GM12801 (cell line): ENCODE measurements around the gene RALA.

Experiments
- CTCF ChIP-seq: IDR thresholded peaks from one replicate; pipeline ENCODE4 v1.5.1; 2011; ENCODE audit warnings: control low read depth; ENCODE audit not compliant: insufficient read length; ENCODE audit errors: extremely low read depth

RALA gene

GRCh38 chr7:39605087-39605486, 18.3 kb upstream of the RALA start:
- TF ChIP-seq CTCF = no peak

GRCh38 chr7:39606352-39606751, 17.0 kb upstream of the RALA start:
- TF ChIP-seq CTCF = no peak

- TF ChIP-seq CTCF = no peak
Measured at GRCh38 chr7:39606941-39607340, 16.4 kb upstream of the RALA start.

- no peak for TF ChIP-seq CTCF
Measured at GRCh38 chr7:39607865-39608264, 15.5 kb upstream of the RALA start.

GRCh38 chr7:39608278-39608677, 15.1 kb upstream of the RALA start:
- no peak for TF ChIP-seq CTCF

- TF ChIP-seq CTCF = no peak
Measured at GRCh38 chr7:39609113-39609934, 14.0 kb upstream of the RALA start.

- TF ChIP-seq CTCF = no peak
Measured at GRCh38 chr7:39609935-39610263, 13.5 kb upstream of the RALA start.

GRCh38 chr7:39613577-39613976, 9.8 kb upstream of the RALA start:
- TF ChIP-seq CTCF = no peak
